Fibroblast of lung (primary cell): Measurements from ENCODE around the gene ZNF324B. TPM values are rescaled to one million over a fixed set of nuclear protein-coding genes. Genes with fewer than 3 reads are reported as not detected.

Experiments
- DNase-seq, 2 donors: peaks; one replicate each; pipeline versions ENCODE4 v3.0.0 to v3.0.0-alpha.2; 2010; ENCODE audit warnings: low read depth in 2 of 2
- H2AFZ ChIP-seq: 2 replicates; pipeline ENCODE4 v1.5.1; 2012; ENCODE audit warnings: low read length, control low read depth, inconsistent platforms
- H3K27ac ChIP-seq: 2 replicates; pipeline ENCODE4 v1.5.1; 2011; ENCODE audit warnings: low read length, control low read depth; ENCODE audit not compliant: insufficient read depth
- H3K27me3 ChIP-seq: 2 replicates; pipeline ENCODE4 v1.5.1; 2011; ENCODE audit warnings: mild to moderate bottlenecking, low read length; ENCODE audit not compliant: control insufficient read depth, insufficient read depth
- H3K36me3 ChIP-seq: 2 replicates; pipeline ENCODE4 v1.5.1; 2011; ENCODE audit warnings: low read length; ENCODE audit not compliant: control insufficient read depth, insufficient read depth
- H3K4me1 ChIP-seq: 2 replicates; pipeline ENCODE4 v1.5.1; 2011; ENCODE audit warnings: low read length; ENCODE audit not compliant: control insufficient read depth, insufficient read depth; ENCODE audit errors: extremely low read depth
- H3K4me2 ChIP-seq: 2 replicates; pipeline ENCODE4 v1.5.1; 2011; ENCODE audit warnings: low read length, control low read depth; ENCODE audit not compliant: insufficient read depth; ENCODE audit errors: extremely low read depth
- H3K4me3 ChIP-seq, 4 experiments: fragments of 200-600 bp in 1 of 4; sonication (generic) in 1 of 4; replicated peaks in 1 of 4; 2 replicates each; pipeline ENCODE4 v1.5.1; 2011 to 2016; ENCODE audit warnings: low read length in 4 of 4, low read depth in 3 of 4, mild to moderate bottlenecking in 3 of 4, control low read depth in 2 of 4, inconsistent platforms in 1 of 4, mixed read lengths in 1 of 4; ENCODE audit not compliant: insufficient read depth in 1 of 4; ENCODE audit errors: control extremely low read depth in 1 of 4
- H3K79me2 ChIP-seq: 2 replicates; pipeline ENCODE4 v1.5.1; 2012; ENCODE audit warnings: mild to moderate bottlenecking, low read length, inconsistent platforms; ENCODE audit not compliant: control insufficient read depth, insufficient read depth
- H3K9ac ChIP-seq: 2 replicates; pipeline ENCODE4 v1.5.1; 2011; ENCODE audit warnings: mild to moderate bottlenecking, low read length, control low read depth; ENCODE audit not compliant: insufficient read depth
- H3K9me3 ChIP-seq: 2 replicates; pipeline ENCODE4 v1.5.1; 2012; ENCODE audit warnings: low read depth, low read length; ENCODE audit not compliant: control insufficient read depth, insufficient read depth
- H4K20me1 ChIP-seq: 2 replicates; pipeline ENCODE4 v1.5.1; 2011; ENCODE audit warnings: low read length; ENCODE audit not compliant: control insufficient read depth, insufficient read depth; ENCODE audit errors: extremely low read depth
- EZH2 ChIP-seq: IDR thresholded peaks from 2 replicates; pipeline ENCODE4 v1.5.1; 2012; ENCODE audit warnings: low read length, control low read depth, mild to moderate bottlenecking; ENCODE audit errors: missing control alignments
- polyA plus RNA-seq, 2 donors: library from polyadenylated mRNA; depleted of rRNA in 1 of 2; stranded (reverse) in 1 of 2; unstranded in 1 of 2; fragments of >200 nt; gene quantifications; 2 replicates each; pipeline ENCODE4 v1.2.1, GENCODE V29; 2011 to 2012; ENCODE audit warnings: missing spikeins in 1 of 2
- total RNA-seq: library from RNA; depleted of rRNA; stranded (reverse); fragments of >200 nt; gene quantifications from 2 replicates; pipeline ENCODE4 v1.2.1, GENCODE V29; 2014
- TF ChIP-seq, protein P1 (sequence below), 2 donors: IDR thresholded peaks in 1 of 2; conservative IDR thresholded peaks in 1 of 2; 1 replicate in 1 of 2; 2 replicates in 1 of 2; pipeline ENCODE4 v1.5.1; 2011 to 2012; ENCODE audit warnings: low read length in 2 of 2, control low read depth in 1 of 2, inconsistent platforms in 1 of 2, low read depth in 1 of 2, mild to moderate bottlenecking in 1 of 2

The ZNF324B gene
- total and polyA plus RNA-seq, 2 donors (not counting 1 experiment from before 2014, with no cell fraction given): 2.1 to 8.9 TPM

DNA sequence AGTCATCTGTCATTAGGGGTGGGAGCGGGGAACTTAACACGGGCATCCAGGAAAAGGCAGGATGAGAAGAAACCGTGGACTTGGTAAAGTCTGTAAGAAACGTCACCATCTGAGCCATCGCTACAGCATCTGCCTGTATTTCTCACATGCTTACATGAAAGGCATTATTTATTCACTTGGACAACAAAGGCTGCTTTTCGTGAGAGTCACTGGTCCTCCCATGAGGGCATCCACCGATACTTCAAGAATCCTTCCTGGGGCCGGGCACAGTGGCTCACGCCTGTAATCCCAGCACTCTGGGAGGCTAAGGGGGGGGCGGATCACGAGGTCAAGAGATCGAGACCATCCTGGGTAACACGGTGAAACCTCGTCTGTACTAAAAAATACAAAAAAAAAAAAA, 40.8 kb downstream of the ZNF324B start:
- DNase-seq: no peak
- Histone ChIP-seq H3K4me2 (no peak overlapping the region), H3K4me3 (no peak overlapping the region), H3K9ac (no peak overlapping the region), H4K20me1 (no peaks in the 10 kb centered on the region), H3K4me1 (no peaks in the 10 kb centered on the region), H3K27ac (no peak overlapping the region), H2AFZ (no peak overlapping the region), H3K36me3 (no peaks in the 10 kb centered on the region), H3K27me3 (no peaks in the 10 kb centered on the region), H3K79me2 (no peaks in the 10 kb centered on the region), H3K9me3 (no peaks in the 10 kb centered on the region)
- TF ChIP-seq, protein P1, sequence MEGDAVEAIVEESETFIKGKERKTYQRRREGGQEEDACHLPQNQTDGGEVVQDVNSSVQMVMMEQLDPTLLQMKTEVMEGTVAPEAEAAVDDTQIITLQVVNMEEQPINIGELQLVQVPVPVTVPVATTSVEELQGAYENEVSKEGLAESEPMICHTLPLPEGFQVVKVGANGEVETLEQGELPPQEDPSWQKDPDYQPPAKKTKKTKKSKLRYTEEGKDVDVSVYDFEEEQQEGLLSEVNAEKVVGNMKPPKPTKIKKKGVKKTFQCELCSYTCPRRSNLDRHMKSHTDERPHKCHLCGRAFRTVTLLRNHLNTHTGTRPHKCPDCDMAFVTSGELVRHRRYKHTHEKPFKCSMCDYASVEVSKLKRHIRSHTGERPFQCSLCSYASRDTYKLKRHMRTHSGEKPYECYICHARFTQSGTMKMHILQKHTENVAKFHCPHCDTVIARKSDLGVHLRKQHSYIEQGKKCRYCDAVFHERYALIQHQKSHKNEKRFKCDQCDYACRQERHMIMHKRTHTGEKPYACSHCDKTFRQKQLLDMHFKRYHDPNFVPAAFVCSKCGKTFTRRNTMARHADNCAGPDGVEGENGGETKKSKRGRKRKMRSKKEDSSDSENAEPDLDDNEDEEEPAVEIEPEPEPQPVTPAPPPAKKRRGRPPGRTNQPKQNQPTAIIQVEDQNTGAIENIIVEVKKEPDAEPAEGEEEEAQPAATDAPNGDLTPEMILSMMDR (conservative IDR thresholded peaks at IDR 0.05 in 1 of 2, IDR thresholded peaks at IDR 0.05 in 1 of 2; ENCODE audit: low read depth in 1 of 2, low read length in 2 of 2): no peak
- TF ChIP-seq EZH2: no peak

DNA sequence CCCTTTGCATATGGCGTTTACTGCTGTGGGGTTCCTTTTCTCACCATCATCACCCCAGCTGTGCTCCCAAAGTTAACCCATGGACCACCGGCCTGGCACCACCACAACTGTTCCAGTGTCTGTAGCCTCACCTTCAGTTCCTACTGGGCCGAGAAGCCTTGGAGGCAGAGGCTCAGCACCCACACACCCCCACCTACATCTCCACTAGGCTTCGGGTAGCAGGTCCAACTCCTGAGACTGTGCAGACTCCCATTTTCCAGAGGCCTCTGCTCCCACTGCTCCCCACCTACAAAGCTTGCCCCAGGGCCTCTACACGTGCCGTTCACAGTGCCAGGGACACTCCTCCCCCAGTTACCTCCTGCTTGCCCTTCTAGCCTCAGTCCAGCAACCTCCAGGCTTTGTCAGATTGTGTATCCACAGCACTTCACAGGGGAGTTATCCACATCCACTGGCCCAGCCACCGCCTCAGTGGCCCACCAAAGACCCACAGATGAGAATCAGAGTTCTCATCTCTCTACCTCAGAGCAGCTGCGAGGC, 46.3 kb downstream of the ZNF324B start:
- Histone ChIP-seq H3K9me3 (no peaks in the 10 kb centered on the region), H3K36me3 (no peaks in the 10 kb centered on the region), H3K9ac (no peak overlapping the region), H3K4me2 (no peak overlapping the region), H3K4me3 (no peak overlapping the region), H4K20me1 (no peaks in the 10 kb centered on the region), H3K27me3 (no peaks in the 10 kb centered on the region), H2AFZ (no peak overlapping the region), H3K27ac (no peak overlapping the region), H3K79me2 (no peaks in the 10 kb centered on the region), H3K4me1 (peaks cover 5% of the 10 kb centered on the region)
- DNase-seq: no peak
- TF ChIP-seq EZH2: no peak
- TF ChIP-seq, protein P1 (conservative IDR thresholded peaks at IDR 0.05 in 1 of 2, IDR thresholded peaks at IDR 0.05 in 1 of 2; ENCODE audit: low read depth in 1 of 2, low read length in 2 of 2): no peak

DNA sequence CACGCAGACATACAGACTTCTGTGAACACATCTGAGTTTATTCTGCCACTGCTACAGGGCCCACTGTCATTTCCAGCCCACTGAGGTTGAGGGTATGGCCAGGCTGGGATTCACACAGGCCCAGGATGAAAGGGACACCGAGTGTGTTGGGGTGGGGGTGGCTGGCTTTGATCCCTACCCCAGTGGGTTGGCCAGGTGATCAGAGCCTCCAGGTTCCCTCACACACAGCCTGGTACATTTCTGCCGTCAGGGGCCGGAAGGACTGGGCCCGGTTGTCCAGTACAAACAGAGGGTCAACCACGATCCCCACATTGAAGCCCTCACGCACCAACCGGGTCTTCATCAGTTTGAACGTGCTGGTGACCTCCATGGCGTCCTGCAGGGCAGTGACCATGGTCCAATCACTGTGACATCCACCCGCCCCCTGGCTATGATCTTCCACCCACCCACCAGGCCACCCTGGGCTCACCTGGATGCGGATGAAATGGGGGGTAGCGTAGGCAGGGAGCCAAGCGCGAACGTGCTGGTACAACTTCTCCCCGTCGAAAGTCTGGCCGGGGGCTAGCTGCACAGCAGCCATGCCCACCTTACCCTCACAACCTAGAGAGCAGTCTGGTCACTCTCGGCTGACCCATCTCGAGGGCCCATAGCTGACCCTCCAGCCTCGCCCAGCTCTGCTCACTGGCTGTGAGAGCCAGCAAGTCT, 47.0 kb downstream of the ZNF324B start:
- no peaks in the 10 kb centered on the region for H3K27me3 ChIP-seq
- no peak overlapping the region for H3K9ac ChIP-seq
- H3K27ac ChIP-seq: no peak overlapping the region
- peak overlapping the region; percentile 83 for H2AFZ ChIP-seq
- no peaks in the 10 kb centered on the region for H3K79me2 ChIP-seq
- DNase-seq: no peak
- H4K20me1 ChIP-seq: no peaks in the 10 kb centered on the region
- H3K4me1 ChIP-seq: peaks cover 5% of the 10 kb centered on the region
- H3K9me3 ChIP-seq: no peaks in the 10 kb centered on the region
- H3K4me3 ChIP-seq: peak overlapping the region; percentile 28 to 69 (median 46)
- TF ChIP-seq, protein P1 (conservative IDR thresholded peaks at IDR 0.05 in 1 of 2, IDR thresholded peaks at IDR 0.05 in 1 of 2; ENCODE audit: low read depth in 1 of 2, low read length in 2 of 2): no peak
- TF ChIP-seq EZH2: no peak
- H3K36me3 ChIP-seq: no peaks in the 10 kb centered on the region
- H3K4me2 ChIP-seq: peak overlapping the region; percentile 78
